Type B pancreatic cell (in vitro differentiated cells): ENCODE measurements around the gene KTN1. TPM values are rescaled to one million over a fixed set of nuclear protein-coding genes. Genes with fewer than 3 reads are reported as not detected.

Experiments used
- DNase-seq: peaks from one replicate; pipeline ENCODE4 v3.0.0; 2021; ENCODE audit warnings: mixed read lengths; ENCODE audit not compliant: unreplicated experiment; ENCODE audit errors: extremely low spot score
- H3K27ac Mint-ChIP-seq: 2 replicates; pipeline ENCODE4 v1.8.0; 2021; ENCODE audit warnings: mild to moderate bottlenecking, mixed read lengths
- H3K27me3 Mint-ChIP-seq: 2 replicates; pipeline ENCODE4 v1.8.0; 2021; ENCODE audit warnings: mixed read lengths
- H3K36me3 Mint-ChIP-seq: 2 replicates; pipeline ENCODE4 v1.8.0; 2021; ENCODE audit warnings: mixed read lengths
- H3K4me1 Mint-ChIP-seq: one replicate; pipeline ENCODE4 v1.8.0; 2021; ENCODE audit warnings: mixed read lengths; ENCODE audit not compliant: unreplicated experiment
- H3K4me3 Mint-ChIP-seq: 2 replicates; pipeline ENCODE4 v1.8.0; 2021; ENCODE audit warnings: mild to moderate bottlenecking, mixed read lengths
- H3K9me3 Mint-ChIP-seq: 2 replicates; pipeline ENCODE4 v1.8.0; 2021; ENCODE audit warnings: mixed read lengths
- total RNA-seq: library from RNA; stranded (reverse); gene quantifications from 2 replicates; pipeline ENCODE4 v1.2.1, GENCODE V29; 2021; ENCODE audit warnings: low replicate concordance
- TF ChIP-seq, protein P1 (sequence below): fragments of 200-600 bp; sonication (generic); conservative IDR thresholded peaks from 2 replicates; pipeline ENCODE4 v1.5.0; 2021; ENCODE audit warnings: antibody characterized with exemption, mild to moderate bottlenecking

KTN1 gene
- total RNA-seq, 1 donor from 2014 or later: 105 TPM

GRCh38 chr14:55702511-55702910 is 122.5 kb downstream of the KTN1 start:
- no peaks in the 10 kb centered on the region for H3K36me3 Mint-ChIP-seq
- TF ChIP-seq, protein P1, sequence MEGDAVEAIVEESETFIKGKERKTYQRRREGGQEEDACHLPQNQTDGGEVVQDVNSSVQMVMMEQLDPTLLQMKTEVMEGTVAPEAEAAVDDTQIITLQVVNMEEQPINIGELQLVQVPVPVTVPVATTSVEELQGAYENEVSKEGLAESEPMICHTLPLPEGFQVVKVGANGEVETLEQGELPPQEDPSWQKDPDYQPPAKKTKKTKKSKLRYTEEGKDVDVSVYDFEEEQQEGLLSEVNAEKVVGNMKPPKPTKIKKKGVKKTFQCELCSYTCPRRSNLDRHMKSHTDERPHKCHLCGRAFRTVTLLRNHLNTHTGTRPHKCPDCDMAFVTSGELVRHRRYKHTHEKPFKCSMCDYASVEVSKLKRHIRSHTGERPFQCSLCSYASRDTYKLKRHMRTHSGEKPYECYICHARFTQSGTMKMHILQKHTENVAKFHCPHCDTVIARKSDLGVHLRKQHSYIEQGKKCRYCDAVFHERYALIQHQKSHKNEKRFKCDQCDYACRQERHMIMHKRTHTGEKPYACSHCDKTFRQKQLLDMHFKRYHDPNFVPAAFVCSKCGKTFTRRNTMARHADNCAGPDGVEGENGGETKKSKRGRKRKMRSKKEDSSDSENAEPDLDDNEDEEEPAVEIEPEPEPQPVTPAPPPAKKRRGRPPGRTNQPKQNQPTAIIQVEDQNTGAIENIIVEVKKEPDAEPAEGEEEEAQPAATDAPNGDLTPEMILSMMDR: no peak
- H3K27ac Mint-ChIP-seq: no peak overlapping the region
- no peak overlapping the region for H3K4me3 Mint-ChIP-seq
- no peaks in the 10 kb centered on the region for H3K9me3 Mint-ChIP-seq
- no peak for DNase-seq
- H3K4me1 Mint-ChIP-seq: peaks cover 5% of the 10 kb centered on the region
- H3K27me3 Mint-ChIP-seq: no peaks in the 10 kb centered on the region

DNA sequence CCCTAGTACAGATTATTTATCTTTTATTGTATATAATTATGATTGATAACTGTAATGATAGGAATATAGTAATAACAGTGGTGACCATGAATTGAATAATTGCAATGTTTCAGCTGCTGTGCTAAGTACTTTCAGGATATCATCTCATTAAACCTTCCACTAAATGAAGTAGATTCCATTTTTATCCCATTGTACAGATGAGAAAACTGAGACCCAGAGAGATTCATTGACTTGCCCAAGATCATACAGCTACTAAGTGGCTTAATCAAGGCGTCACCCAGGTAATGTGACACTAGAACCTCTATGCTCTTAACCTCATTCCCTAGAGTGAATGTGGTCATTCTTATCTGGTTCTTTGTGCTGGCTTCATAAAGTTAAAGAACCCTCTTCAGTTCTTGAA is 124.6 kb downstream of the KTN1 start:
- Mint-ChIP-seq H3K27me3 (no peaks in the 10 kb centered on the region), H3K4me1 (peaks cover 10% of the 10 kb centered on the region), H3K27ac (no peak overlapping the region), H3K36me3 (no peaks in the 10 kb centered on the region), H3K9me3 (no peaks in the 10 kb centered on the region), H3K4me3 (no peak overlapping the region)
- TF ChIP-seq, protein P1: no peak
- DNase-seq: no peak

DNA sequence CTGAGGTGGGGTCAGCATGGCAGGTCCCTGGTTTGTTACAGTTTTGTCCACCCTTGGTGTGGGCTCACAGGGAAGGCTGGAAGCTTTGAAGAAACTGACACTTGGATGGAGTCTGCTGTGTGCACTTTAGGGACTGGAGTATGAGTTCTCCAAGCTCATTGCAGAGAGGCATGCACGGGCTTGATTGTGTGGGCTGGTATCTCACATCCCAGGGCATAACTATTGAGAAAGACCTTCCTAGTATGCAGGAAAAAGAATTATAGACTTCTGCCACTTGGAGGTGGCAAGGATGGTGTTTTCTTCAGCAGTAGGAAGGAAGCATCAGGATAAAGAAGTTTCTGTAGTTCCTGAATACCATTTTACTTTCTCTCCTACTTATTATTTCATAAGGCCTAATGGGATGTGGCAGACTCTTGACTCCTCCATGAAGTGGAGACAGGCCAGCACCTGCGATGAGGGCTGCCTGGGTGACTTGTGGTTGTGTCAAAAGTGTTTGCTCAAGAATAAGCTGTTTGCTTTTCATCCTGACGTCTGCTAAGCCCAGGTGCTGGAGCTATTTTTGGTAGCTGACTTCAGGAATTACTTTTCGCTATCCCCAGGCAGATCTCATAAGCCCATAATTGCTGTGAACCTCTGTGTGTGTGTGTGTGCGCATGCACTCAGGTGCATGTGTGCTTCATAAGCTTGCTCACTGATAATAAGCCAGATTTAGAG is 125.8 kb downstream of the KTN1 start:
- H3K27me3 Mint-ChIP-seq: no peaks in the 10 kb centered on the region
- TF ChIP-seq, protein P1: no peak
- no peaks in the 10 kb centered on the region for H3K9me3 Mint-ChIP-seq
- DNase-seq: no peak
- no peak overlapping the region for H3K4me3 Mint-ChIP-seq
- H3K27ac Mint-ChIP-seq: no peak overlapping the region
- peaks cover 10% of the 10 kb centered on the region for H3K4me1 Mint-ChIP-seq
- H3K36me3 Mint-ChIP-seq: no peaks in the 10 kb centered on the region

DNA sequence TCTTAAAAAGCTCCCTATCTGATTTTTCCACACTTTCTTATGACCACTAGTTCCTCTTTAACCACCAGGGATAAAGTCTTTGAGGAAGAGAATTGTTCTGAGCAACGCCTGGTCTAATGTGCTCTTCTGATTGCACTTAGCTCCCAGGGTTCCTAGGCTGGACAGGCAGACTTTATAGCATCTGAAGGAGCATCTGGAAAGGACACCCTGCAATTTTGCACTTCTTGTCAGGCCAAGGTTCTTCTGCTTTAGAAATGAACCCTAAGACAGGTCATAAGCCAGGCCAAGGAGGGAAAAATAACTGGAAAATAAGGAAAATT is 126.3 kb downstream of the KTN1 start:
- Mint-ChIP-seq H3K9me3 (peaks cover 3% of the 10 kb centered on the region), H3K4me1 (peaks cover 10% of the 10 kb centered on the region), H3K27ac (no peak overlapping the region), H3K4me3 (no peak overlapping the region), H3K27me3 (no peaks in the 10 kb centered on the region), H3K36me3 (no peaks in the 10 kb centered on the region)
- TF ChIP-seq, protein P1: no peak
- DNase-seq: no peak

DNA sequence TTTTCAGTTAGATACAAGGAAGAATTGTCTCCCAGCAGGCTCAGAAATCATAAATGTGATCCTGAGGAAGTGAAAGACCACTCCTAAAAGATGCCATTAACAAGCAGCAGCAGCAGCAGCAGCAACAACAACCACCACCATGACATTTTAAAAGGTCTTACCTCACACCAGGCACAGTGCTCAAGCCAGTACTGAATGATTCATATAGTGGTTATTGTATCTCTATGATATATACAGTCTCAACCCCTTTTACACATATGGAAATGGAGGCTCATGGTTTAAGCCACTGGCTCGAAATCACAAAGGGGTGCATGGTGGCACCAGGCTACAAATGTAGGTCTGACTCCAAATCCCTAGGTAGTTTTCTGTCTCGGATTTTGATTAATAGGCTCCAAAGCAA is 126.9 kb downstream of the KTN1 start:
- H3K27me3 Mint-ChIP-seq: no peaks in the 10 kb centered on the region

More for the DNA sequence above, 126.9 kb downstream of the KTN1 start:
- peaks cover 3% of the 10 kb centered on the region for H3K9me3 Mint-ChIP-seq
- peaks cover 10% of the 10 kb centered on the region for H3K4me1 Mint-ChIP-seq
- H3K4me3 Mint-ChIP-seq: no peak overlapping the region
- no peak overlapping the region for H3K27ac Mint-ChIP-seq
- H3K36me3 Mint-ChIP-seq: no peaks in the 10 kb centered on the region
- DNase-seq: no peak
- TF ChIP-seq, protein P1: no peak
